Astrocyte (in vitro differentiated cells and primary cell): Measurements from ENCODE around the gene TMEM270. TPM values are rescaled to one million over a fixed set of nuclear protein-coding genes. Genes with fewer than 3 reads are reported as not detected.

Source experiments
- DNase-seq: peaks from one replicate; pipeline ENCODE4 v3.0.0-alpha.2; 2010; ENCODE audit warnings: low read depth
- FAIRE-seq: peaks from 2 replicates; lab custom pipeline; 2011; peaks lifted over from hg19 to GRCh38; lab: Jason Lieb, UNC
- H2AFZ ChIP-seq: 2 replicates; pipeline ENCODE4 v1.6.0; 2012; ENCODE audit warnings: low read depth, low read length, inconsistent platforms
- H3K27ac ChIP-seq: 2 replicates; pipeline ENCODE4 v1.5.1; 2011; ENCODE audit warnings: low read depth, low read length, inconsistent platforms
- H3K27me3 ChIP-seq: 2 replicates; pipeline ENCODE4 v1.6.0; 2011; ENCODE audit warnings: low read length, inconsistent platforms; ENCODE audit not compliant: insufficient read depth
- H3K36me3 ChIP-seq: 2 replicates; pipeline ENCODE4 v1.5.1; 2011; ENCODE audit warnings: low read length, inconsistent platforms; ENCODE audit not compliant: insufficient read depth
- H3K4me1 ChIP-seq: 2 replicates; pipeline ENCODE4 v1.5.1; 2011; ENCODE audit warnings: low read length, inconsistent platforms; ENCODE audit not compliant: insufficient read depth
- H3K4me2 ChIP-seq: 2 replicates; pipeline ENCODE4 v1.6.0; 2012; ENCODE audit warnings: low read length, inconsistent platforms
- H3K4me3 ChIP-seq: 2 replicates; pipeline ENCODE4 v1.5.1; 2011; ENCODE audit warnings: low read depth, mild to moderate bottlenecking, low read length, inconsistent platforms; ENCODE audit not compliant: insufficient read depth
- H3K79me2 ChIP-seq: 2 replicates; pipeline ENCODE4 v1.6.0; 2012; ENCODE audit warnings: mild to moderate bottlenecking, low read length, inconsistent platforms; ENCODE audit not compliant: insufficient read depth
- H3K9ac ChIP-seq: 2 replicates; pipeline ENCODE4 v1.6.0; 2012; ENCODE audit warnings: mild to moderate bottlenecking, low read length, inconsistent platforms
- H3K9me3 ChIP-seq: 2 replicates; pipeline ENCODE4 v1.5.1; 2012; ENCODE audit warnings: low read depth, mild to moderate bottlenecking, low read length, inconsistent platforms; ENCODE audit not compliant: insufficient read depth
- H4K20me1 ChIP-seq: 2 replicates; pipeline ENCODE4 v1.6.0; 2012; ENCODE audit warnings: low read length, inconsistent platforms; ENCODE audit not compliant: insufficient read depth
- H3K27ac Mint-ChIP-seq: one replicate; pipeline ENCODE4 v1.8.0; 2021; ENCODE audit warnings: mild to moderate bottlenecking, mixed read lengths; ENCODE audit not compliant: unreplicated experiment
- H3K27me3 Mint-ChIP-seq: one replicate; pipeline ENCODE4 v1.8.0; 2021; ENCODE audit warnings: low read depth, mixed read lengths; ENCODE audit not compliant: unreplicated experiment
- H3K36me3 Mint-ChIP-seq: one replicate; pipeline ENCODE4 v1.8.0; 2021; ENCODE audit warnings: low read depth, mixed read lengths; ENCODE audit not compliant: unreplicated experiment
- H3K4me1 Mint-ChIP-seq: one replicate; pipeline ENCODE4 v1.8.0; 2021; ENCODE audit warnings: low read depth, mixed read lengths; ENCODE audit not compliant: unreplicated experiment
- H3K4me3 Mint-ChIP-seq: one replicate; pipeline ENCODE4 v1.8.0; 2021; ENCODE audit warnings: mild to moderate bottlenecking, moderate library complexity, mixed read lengths; ENCODE audit not compliant: unreplicated experiment
- H3K9me3 Mint-ChIP-seq: one replicate; pipeline ENCODE4 v1.8.0; 2021; ENCODE audit warnings: mild to moderate bottlenecking, mixed read lengths; ENCODE audit not compliant: unreplicated experiment
- CTCF ChIP-seq: IDR thresholded peaks from 2 replicates; pipeline ENCODE4 v1.5.1; 2011; ENCODE audit warnings: low read depth, mild to moderate bottlenecking, inconsistent platforms, low read length, moderate library complexity; ENCODE audit not compliant: insufficient read depth
- EZH2 ChIP-seq: IDR thresholded peaks from 2 replicates; pipeline ENCODE4 v1.6.1; 2012; ENCODE audit warnings: mild to moderate bottlenecking, low read length, inconsistent platforms; ENCODE audit not compliant: insufficient read depth
- total RNA-seq: library from RNA; stranded (reverse); gene quantifications from 2 replicates; pipeline ENCODE4 v1.2.1, GENCODE V29; 2021

The TMEM270 gene
- total RNA-seq, 1 donor from 2014 or later: not detected

GRCh38 chr7:73912223-73912622, 51.3 kb downstream of the TMEM270 start:
- no peaks in the 10 kb centered on the region for H3K27me3 ChIP-seq
- no peak overlapping the region for H3K27ac Mint-ChIP-seq
- FAIRE-seq: no peak
- no peak overlapping the region for H3K4me3 ChIP-seq
- H3K27ac ChIP-seq: no peak overlapping the region
- no peak overlapping the region for H3K9ac ChIP-seq
- no peak for TF ChIP-seq EZH2
- no peak for TF ChIP-seq CTCF
- no peaks in the 10 kb centered on the region for H3K9me3 ChIP-seq
- no peaks in the 10 kb centered on the region for H3K79me2 ChIP-seq
- peaks cover 4% of the 10 kb centered on the region for H3K4me1 ChIP-seq
- H3K4me2 ChIP-seq: no peak overlapping the region
- H4K20me1 ChIP-seq: no peaks in the 10 kb centered on the region
- no peaks in the 10 kb centered on the region for H3K36me3 Mint-ChIP-seq
- no peak for DNase-seq
- H3K4me1 Mint-ChIP-seq: no peaks in the 10 kb centered on the region
- no peak overlapping the region for H2AFZ ChIP-seq
- H3K4me3 Mint-ChIP-seq: no peak overlapping the region
- no peaks in the 10 kb centered on the region for H3K36me3 ChIP-seq
- H3K9me3 Mint-ChIP-seq: no peaks in the 10 kb centered on the region
- H3K27me3 Mint-ChIP-seq: peaks cover 37% of the 10 kb centered on the region

Other genes starting within 250 kb of the TMEM270 start
- gene MLXIPL, start 236.6 kb upstream of the TMEM270 start, total RNA-seq: 0.41 TPM in 1 of 2 replicates, not detected in the other
- gene VPS37D, start 193.3 kb upstream of the TMEM270 start, total RNA-seq: 2.9 and 3.6 TPM in 2 replicates
- 10.5 and 11.0 TPM in 2 replicates for gene DNAJC30, start 177.7 kb upstream of the TMEM270 start, total RNA-seq
- 68.3 and 73.1 TPM in 2 replicates for gene BUD23, start 177.6 kb upstream of the TMEM270 start, total RNA-seq
- gene STX1A, start 141.5 kb upstream of the TMEM270 start, total RNA-seq: 15.0 and 19.7 TPM in 2 replicates
- 9.3 and 10.8 TPM in 2 replicates for gene ABHD11, start 122.4 kb upstream of the TMEM270 start, total RNA-seq
- 0.68 TPM in 1 of 2 replicates, not detected in the other for gene CLDN3, start 90.9 kb upstream of the TMEM270 start, total RNA-seq
- 13.7 and 32.5 TPM in 2 replicates for gene CLDN4, start 30.2 kb upstream of the TMEM270 start, total RNA-seq
- 2.1 and 2.5 TPM in 2 replicates for gene METTL27, start 18.6 kb upstream of the TMEM270 start, total RNA-seq
- gene ELN, start 167.0 kb downstream of the TMEM270 start, total RNA-seq: 0.75 and 0.89 TPM in 2 replicates
- gene LIMK1, start 222.6 kb downstream of the TMEM270 start, total RNA-seq: 67.8 and 69.9 TPM in 2 replicates